Right lobe of liver (tissue), 6 donors: Measurements from ENCODE around the gene GALNT10. TPM values are rescaled to one million over a fixed set of nuclear protein-coding genes. Genes with fewer than 3 reads are reported as not detected.

Experiments
- ATAC-seq, 4 donors: fragments of 200-7000 bp; cut with Tn5 transposase; one replicate each; pipeline ENCODE4 v1.9.1; 2020; ENCODE audit warnings: mild to moderate bottlenecking in 4 of 4, moderate library complexity in 4 of 4
- DNase-seq, 3 donors: peaks; one replicate each; pipeline ENCODE4 v3.0.0-alpha.2; 2020
- H3K27ac ChIP-seq, 3 donors: fragments of 200-600 bp; one replicate each; pipeline ENCODE4 v1.8.0; 2022
- H3K27me3 ChIP-seq, 2 donors: fragments of 200-600 bp; one replicate each; pipeline ENCODE4 v1.8.0; 2022
- H3K36me3 ChIP-seq, 4 donors: fragments of 200-600 bp; sonication (generic) in 1 of 4; one replicate each; pipeline versions ENCODE4 v1.5.1 to v1.8.0; 2017 to 2022; ENCODE audit warnings: control low read depth in 1 of 4
- H3K4me1 ChIP-seq, 4 donors: fragments of 200-600 bp; sonication (generic) in 1 of 4; one replicate each; pipeline versions ENCODE4 v1.5.1 to v1.8.0; 2017 to 2022; ENCODE audit warnings: control low read depth in 1 of 4
- H3K4me3 ChIP-seq, 3 donors: fragments of 200-600 bp; one replicate each; pipeline ENCODE4 v1.8.0; 2022
- H3K9me3 ChIP-seq, 4 donors: fragments of 200-600 bp; sonication (generic) in 1 of 4; one replicate each; pipeline versions ENCODE4 v1.5.1 to v1.8.0; 2017 to 2022; ENCODE audit warnings: control low read depth in 1 of 4
- POLR2A ChIP-seq: fragments of 450-650 bp; IDR thresholded peaks from one replicate; pipeline ENCODE4 v1.6.1; 2017; ENCODE audit warnings: antibody characterized with exemption, mild to moderate bottlenecking
- WGBS: methylation state at CpG from one replicate; pipeline ENCODE4 v1.1.6; 2018; ENCODE audit warnings: low coverage, low lambda C conversion rate; ENCODE audit not compliant: insufficient coverage; ENCODE audit errors: missing lambda C conversion rate; 5-methylcytosine and 5-hydroxymethylcytosine counted together
- intact Hi-C, 2 donors: fragments of 100-400 bp; cut with DNase I; formaldehyde crosslinking; loops; one replicate each; pipeline versions ENCODE4 v1.11.2 to v1.14.1; 2022
- total RNA-seq, 6 experiments: library from RNA; depleted of rRNA in 2 of 6; stranded (reverse); fragments of >200 nt in 2 of 6; fragmentation: NEBNext Ultra II Directional in 3 of 6; extraction: Animal tissue kit (Norgen Biotek cat#: 25700) in 3 of 6; gene quantifications; one replicate each; pipeline versions ENCODE4 v1.1.0 to v1.2.4, GENCODE V29; 2016 to 2023
- TF ChIP-seq, protein P1 (sequence below), 4 donors: fragments of 200-600 bp in 3 of 4; fragments of 450-650 bp in 1 of 4; IDR thresholded peaks; one replicate each; pipeline versions ENCODE4 v1.5.1 to v1.8.0; 2016 to 2022; ENCODE audit warnings: antibody characterized with exemption in 4 of 4, mild to moderate bottlenecking in 2 of 4
- donor health status: DM: no; HTN: yes; CAD: no.
- donor health status: DM: no; HTN: no; CAD: no.
- donor health status: DM: no; HTN: no; CAD: no.
- donor health status: DM: no; HTN: yes; CAD: no.
- donor health status: DM: no; HTN: yes; CAD: no.

Gene GALNT10
- total RNA-seq, 6 experiments from 2014 or later, result 4.0 to 9.7 (median 7.1) TPM

DNA sequence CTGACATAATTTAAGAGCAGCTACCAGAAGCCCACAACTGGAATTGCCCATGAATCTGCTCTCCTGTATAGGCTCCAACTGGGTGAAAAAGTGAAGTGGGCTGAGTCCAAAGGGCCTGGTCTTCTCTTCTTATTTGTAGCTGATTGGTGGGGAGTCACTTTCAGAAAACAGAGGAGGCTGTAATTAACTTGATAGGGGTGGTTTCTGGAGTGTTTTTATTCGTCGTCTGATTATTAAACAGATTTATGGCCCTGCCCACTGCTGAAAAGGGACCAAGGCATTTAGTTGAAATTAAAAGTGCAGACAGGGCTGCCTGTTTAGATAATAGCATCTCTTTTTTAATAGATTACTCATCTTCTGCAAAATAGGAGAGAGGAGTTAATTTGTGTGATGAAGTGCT, 174.2 kb downstream of the GALNT10 start:
- no peaks in the 10 kb centered on the region for H3K9me3 ChIP-seq
- no peaks in the 10 kb centered on the region for H3K27me3 ChIP-seq
- ATAC-seq (no peak), DNase-seq (no peak)
- intact Hi-C loops, result no loop called here
- no peak overlapping the region for H3K4me3 ChIP-seq
- no peaks in the 10 kb centered on the region for H3K4me1 ChIP-seq
- H3K27ac ChIP-seq, result no peak overlapping the region
- TF ChIP-seq POLR2A, result no peak
- TF ChIP-seq, protein P1, sequence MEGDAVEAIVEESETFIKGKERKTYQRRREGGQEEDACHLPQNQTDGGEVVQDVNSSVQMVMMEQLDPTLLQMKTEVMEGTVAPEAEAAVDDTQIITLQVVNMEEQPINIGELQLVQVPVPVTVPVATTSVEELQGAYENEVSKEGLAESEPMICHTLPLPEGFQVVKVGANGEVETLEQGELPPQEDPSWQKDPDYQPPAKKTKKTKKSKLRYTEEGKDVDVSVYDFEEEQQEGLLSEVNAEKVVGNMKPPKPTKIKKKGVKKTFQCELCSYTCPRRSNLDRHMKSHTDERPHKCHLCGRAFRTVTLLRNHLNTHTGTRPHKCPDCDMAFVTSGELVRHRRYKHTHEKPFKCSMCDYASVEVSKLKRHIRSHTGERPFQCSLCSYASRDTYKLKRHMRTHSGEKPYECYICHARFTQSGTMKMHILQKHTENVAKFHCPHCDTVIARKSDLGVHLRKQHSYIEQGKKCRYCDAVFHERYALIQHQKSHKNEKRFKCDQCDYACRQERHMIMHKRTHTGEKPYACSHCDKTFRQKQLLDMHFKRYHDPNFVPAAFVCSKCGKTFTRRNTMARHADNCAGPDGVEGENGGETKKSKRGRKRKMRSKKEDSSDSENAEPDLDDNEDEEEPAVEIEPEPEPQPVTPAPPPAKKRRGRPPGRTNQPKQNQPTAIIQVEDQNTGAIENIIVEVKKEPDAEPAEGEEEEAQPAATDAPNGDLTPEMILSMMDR (IDR thresholded peaks at IDR 0.05), result no peak
- 85% methylated on average over 2 of the region's 2 CpGs for WGBS
- no peaks in the 10 kb centered on the region for H3K36me3 ChIP-seq

DNA sequence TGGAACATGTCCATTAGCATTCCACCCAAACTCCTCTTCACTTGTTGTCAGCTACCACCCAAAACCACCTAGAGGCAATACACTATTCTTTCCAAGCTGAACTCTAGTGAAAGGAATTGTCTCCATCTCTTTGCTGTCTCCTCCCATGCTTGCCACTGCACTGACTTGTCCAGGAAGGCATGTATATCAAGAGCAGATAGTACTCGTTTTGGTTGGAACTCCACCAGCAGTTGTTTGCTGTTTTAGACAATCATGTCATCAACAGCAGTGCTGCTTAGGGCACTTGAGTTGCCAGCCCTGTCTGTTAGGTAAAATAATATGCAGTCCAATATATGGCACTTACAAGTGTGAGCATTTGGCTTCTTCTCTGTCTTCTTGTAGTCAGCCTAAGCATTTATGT, 175.3 kb downstream of the GALNT10 start:
- no peak for DNase-seq
- Histone ChIP-seq H3K27me3 (no peaks in the 10 kb centered on the region), H3K9me3 (no peaks in the 10 kb centered on the region), H3K4me3 (no peak overlapping the region), H3K27ac (no peak overlapping the region), H3K4me1 (no peaks in the 10 kb centered on the region), H3K36me3 (no peaks in the 10 kb centered on the region)
- no peak for ATAC-seq
- TF ChIP-seq POLR2A, result no peak
- TF ChIP-seq, protein P1 (IDR thresholded peaks at IDR 0.05), result no peak
- intact Hi-C loops, result no loop called here
- WGBS, result 29% methylated on average over 1 of the region's 1 CpG

DNA sequence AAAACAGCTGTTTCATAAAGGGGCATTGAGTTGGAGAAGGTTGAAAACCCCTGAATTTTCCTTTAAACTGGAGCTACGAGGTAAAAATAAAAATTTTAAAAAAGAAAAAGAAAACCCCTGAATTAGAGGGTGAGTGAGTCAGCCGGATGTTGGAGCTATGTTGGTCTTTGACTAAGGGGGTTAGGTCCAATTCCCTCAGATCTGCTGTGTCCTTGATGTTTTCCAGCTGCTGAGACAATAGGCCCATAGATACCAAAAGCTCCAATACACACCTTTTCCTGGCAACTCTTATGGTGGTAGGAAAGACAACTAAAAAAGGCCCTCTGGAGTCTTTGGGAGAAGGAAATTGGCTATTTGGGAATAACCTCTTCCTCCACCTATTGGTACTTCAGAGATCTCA, 175.8 kb downstream of the GALNT10 start:
- intact Hi-C loops, result no loop called here
- DNase-seq, result no peak
- no peak overlapping the region for H3K27ac ChIP-seq
- H3K4me1 ChIP-seq, result no peaks in the 10 kb centered on the region
- no peak for ATAC-seq
- H3K27me3 ChIP-seq, result no peaks in the 10 kb centered on the region
- H3K9me3 ChIP-seq, result no peaks in the 10 kb centered on the region
- no peaks in the 10 kb centered on the region for H3K36me3 ChIP-seq
- 79% methylated on average over 2 of the region's 2 CpGs for WGBS
- H3K4me3 ChIP-seq, result no peak overlapping the region
- TF ChIP-seq POLR2A, result no peak
- TF ChIP-seq, protein P1 (IDR thresholded peaks at IDR 0.05), result no peak

DNA sequence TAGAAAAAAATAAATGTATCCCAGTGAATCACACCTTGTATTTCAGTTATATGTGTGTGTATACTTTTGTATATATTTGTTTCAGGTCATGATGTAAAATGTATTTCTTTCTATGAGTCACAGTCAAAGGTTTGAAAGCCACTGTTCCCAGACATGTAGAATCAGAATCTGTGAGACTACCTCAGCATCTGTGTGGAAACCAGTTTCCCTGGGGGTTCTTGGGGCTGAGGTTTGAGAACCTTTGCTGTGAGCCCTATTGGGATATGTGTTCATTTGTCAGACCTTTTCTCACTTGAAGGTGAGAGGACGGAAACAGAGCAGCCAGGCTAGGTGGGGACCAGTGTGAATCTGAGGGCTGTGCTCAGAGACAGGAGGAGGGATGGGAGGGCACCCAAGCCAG, 176.6 kb downstream of the GALNT10 start:
- WGBS, result no CpG with 5 or more reads among the region's 1 CpG
- H3K4me3 ChIP-seq, result no peak overlapping the region
- H3K9me3 ChIP-seq, result no peaks in the 10 kb centered on the region
- H3K4me1 ChIP-seq, result no peaks in the 10 kb centered on the region
- intact Hi-C loops, result no loop called here
- TF ChIP-seq, protein P1 (IDR thresholded peaks at IDR 0.05), result no peak
- no peak for TF ChIP-seq POLR2A
- ATAC-seq, result no peak
- no peaks in the 10 kb centered on the region for H3K27me3 ChIP-seq
- no peaks in the 10 kb centered on the region for H3K36me3 ChIP-seq
- DNase-seq, result no peak
- no peak overlapping the region for H3K27ac ChIP-seq
